ENCODE measurements around the gene RPA1. TPM values are rescaled to one million over a fixed set of nuclear protein-coding genes. Genes with fewer than 3 reads are reported as not detected.

Gene RPA1
- total RNA-seq, 1 donor from 2014 or later = 30.9 TPM

GRCh38 chr17:1829216-1829591, 601 bp upstream of the RPA1 start:
- H3K36me3 ChIP-seq = peaks cover 0 to 6% of the 10 kb centered on the region in 2 donors
- intact Hi-C loops (cut with DNase I) = no loop called here
- TF ChIP-seq CTCF (IDR thresholded peaks at IDR 0.05) (no peak), POLR2AphosphoS5 (IDR thresholded peaks at IDR 0.05; ENCODE audit: insufficient read depth in 1 of 2, low read depth in 1 of 2) (no peak), POLR2A (IDR thresholded peaks at IDR 0.05) (no peak)
- H3K27ac ChIP-seq = peak overlapping the region; percentile 85
- DNase-seq (ENCODE audit: extremely low spot score in 2 of 2) = no peak
- no peaks in the 10 kb centered on the region for H3K9me3 ChIP-seq
- H3K27me3 ChIP-seq = no peaks in the 10 kb centered on the region
- peaks cover 37% of the 10 kb centered on the region for H3K4me1 ChIP-seq
- H3K4me3 ChIP-seq = peak overlapping the region; percentile 78 to 85

- Histone ChIP-seq H3K4me3 (peak overlapping the region; percentile 78 to 85), H3K27ac (peak overlapping the region; percentile 85), H3K36me3 (no peaks in the 10 kb centered on the region), H3K4me1 (peaks cover 44% of the 10 kb centered on the region), H3K27me3 (no peaks in the 10 kb centered on the region), H3K9me3 (no peaks in the 10 kb centered on the region)
- TF ChIP-seq POLR2AphosphoS5 (IDR thresholded peaks at IDR 0.05; ENCODE audit: insufficient read depth in 1 of 2, low read depth in 1 of 2) (no peak), POLR2A (IDR thresholded peaks at IDR 0.05) (no peak), CTCF (IDR thresholded peaks at IDR 0.05) (no peak)
- intact Hi-C loops (cut with DNase I) = no loop called here
- no peak for DNase-seq (ENCODE audit: extremely low spot score in 2 of 2)
Observed at GRCh38 chr17:1830288-1830687, 483 bp downstream of the RPA1 start.

GRCh38 chr17:1834380-1835149, 4.8 kb downstream of the RPA1 start:
- no peak for DNase-seq (ENCODE audit: extremely low spot score in 2 of 2)
- H3K9me3 ChIP-seq = no peaks in the 10 kb centered on the region
- no peak overlapping the region for H3K27ac ChIP-seq
- no peak for TF ChIP-seq POLR2A (IDR thresholded peaks at IDR 0.05)
- TF ChIP-seq POLR2AphosphoS5 (IDR thresholded peaks at IDR 0.05; ENCODE audit: insufficient read depth in 1 of 2, low read depth in 1 of 2) = no peak
- TF ChIP-seq CTCF (IDR thresholded peaks at IDR 0.05) = no peak
- H3K4me1 ChIP-seq = peaks cover 34% of the 10 kb centered on the region
- H3K4me3 ChIP-seq = no peak overlapping the region
- no peaks in the 10 kb centered on the region for H3K27me3 ChIP-seq
- intact Hi-C loops (cut with DNase I) = no loop called here
- peaks cover 0 to 4% of the 10 kb centered on the region in 2 donors for H3K36me3 ChIP-seq

GRCh38 chr17:1839516-1839915, 9.7 kb downstream of the RPA1 start:
- H3K27me3 ChIP-seq = no peaks in the 10 kb centered on the region
- TF ChIP-seq POLR2AphosphoS5 (IDR thresholded peaks at IDR 0.05; ENCODE audit: insufficient read depth in 1 of 2, low read depth in 1 of 2) = no peak
- TF ChIP-seq POLR2A (IDR thresholded peaks at IDR 0.05) = no peak
- TF ChIP-seq CTCF (IDR thresholded peaks at IDR 0.05) = no peak
- H3K4me3 ChIP-seq = no peak overlapping the region
- H3K36me3 ChIP-seq = peaks cover 0 to 14% of the 10 kb centered on the region in 2 donors
- H3K27ac ChIP-seq = no peak overlapping the region
- intact Hi-C loops (cut with DNase I) = no loop called here
- no peaks in the 10 kb centered on the region for H3K9me3 ChIP-seq
- H3K4me1 ChIP-seq = peaks cover 4% of the 10 kb centered on the region
- no peak for DNase-seq (ENCODE audit: extremely low spot score in 2 of 2)

GRCh38 chr17:1843947-1844346, 14.1 kb downstream of the RPA1 start:
- TF ChIP-seq POLR2A (IDR thresholded peaks at IDR 0.05) (no peak), CTCF (IDR thresholded peaks at IDR 0.05) (no peak), POLR2AphosphoS5 (IDR thresholded peaks at IDR 0.05; ENCODE audit: insufficient read depth in 1 of 2, low read depth in 1 of 2) (no peak)
- Histone ChIP-seq H3K27ac (no peak overlapping the region), H3K4me1 (no peaks in the 10 kb centered on the region), H3K9me3 (no peaks in the 10 kb centered on the region), H3K36me3 (peaks cover 0 to 20% of the 10 kb centered on the region in 2 donors), H3K27me3 (no peaks in the 10 kb centered on the region), H3K4me3 (no peak overlapping the region)
- no peak for DNase-seq (ENCODE audit: extremely low spot score in 2 of 2)
- intact Hi-C loops (cut with DNase I) = no loop called here
